Umbilical cord (tissue), 2 donors: ENCODE results near the gene PHF19. TPM values are rescaled to one million over a fixed set of nuclear protein-coding genes. Genes with fewer than 3 reads are reported as not detected.

ENCODE experiments used
- DNase-seq: peaks from one replicate; pipeline ENCODE4 v3.0.0-alpha.2; 2015; ENCODE audit warnings: low spot score
- total RNA-seq: library from RNA; depleted of rRNA; stranded (reverse); fragments of >200 nt; gene quantifications from one replicate; pipeline ENCODE4 v1.2.3, GENCODE V29; 2014; ENCODE audit warnings: low replicate concordance; ENCODE audit not compliant: insufficient read depth

Gene PHF19
- total RNA-seq, result 20.0 TPM

DNA sequence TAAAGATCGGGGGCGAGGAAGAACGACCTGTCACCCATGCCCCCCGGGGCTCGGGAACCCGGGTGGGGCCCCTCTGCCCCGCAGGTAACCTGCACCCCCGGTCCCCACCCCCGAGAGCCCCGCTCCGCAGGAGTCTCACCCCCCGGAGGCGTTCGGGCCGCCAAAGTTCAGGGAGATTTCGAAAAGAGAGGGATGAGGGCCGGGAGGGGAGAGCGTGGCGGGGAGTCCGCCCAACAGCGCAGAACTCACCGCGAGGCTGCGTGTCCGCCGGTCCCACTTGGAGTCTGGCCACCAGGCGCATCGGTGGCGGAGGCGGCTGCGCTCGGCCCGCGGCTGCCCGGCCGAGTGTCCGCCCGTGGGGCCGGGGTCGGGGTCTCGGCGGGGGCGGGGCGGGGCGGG, at the start of gene PHF19:
PHF19 (minus strand) TSS at position 347 of the 399 bp plus-strand sequence. CDS start 2,447 bp downstream, outside the sequence.
- no peak for DNase-seq

- DNase-seq, result no peak
These were observed 49.5 kb upstream of the PHF19 start, which contains the start of gene TRAF1 for GRCh38 chr9:120926397-120926928. Gene TRAF1, minus strand, starts transcription at chr9:120926796. Its CDS starts 721 bp downstream, at chr9:120926075.

DNA sequence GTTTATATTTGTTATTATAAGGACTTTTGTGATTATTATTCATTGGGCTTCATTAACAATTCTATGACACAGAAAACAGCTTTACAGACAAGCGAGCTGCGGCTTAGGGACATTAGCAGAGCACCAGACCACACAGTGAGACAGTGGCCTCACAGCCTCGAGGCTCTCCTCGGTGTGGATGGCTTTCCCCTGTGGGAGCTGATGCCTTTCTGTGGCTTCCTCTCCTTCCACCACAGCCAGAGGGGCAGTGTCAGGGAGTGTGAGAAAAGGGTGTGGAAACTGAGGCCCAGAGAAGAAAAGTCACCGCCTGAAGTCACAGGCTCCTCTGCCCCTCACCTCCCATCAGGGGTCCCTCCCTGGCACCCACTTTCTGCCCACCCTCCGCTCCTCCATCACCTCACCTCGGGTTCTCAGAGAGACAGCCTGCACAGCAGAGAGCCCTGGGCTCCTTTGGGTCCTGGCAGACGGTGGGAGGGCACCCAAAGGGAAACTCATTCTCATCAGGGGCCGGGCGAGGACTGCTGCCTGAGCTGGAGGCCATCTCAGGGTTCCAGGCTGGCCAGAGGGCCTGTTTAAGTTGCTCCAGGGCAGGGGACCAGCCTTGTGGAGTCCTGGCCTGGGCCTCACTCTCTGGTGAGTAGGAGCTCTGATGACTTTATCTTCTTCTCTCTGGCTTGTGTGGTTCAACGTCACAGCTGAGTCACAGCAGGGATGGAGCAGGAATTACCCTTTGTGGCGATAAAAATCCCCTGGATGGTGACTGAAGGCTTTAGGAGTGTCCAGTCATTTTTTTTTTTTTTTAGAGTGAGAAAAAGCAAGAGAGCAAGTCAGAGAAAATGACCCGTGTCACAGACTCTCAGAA, 48.8 kb upstream of the PHF19 start:
- peak; percentile 44 for DNase-seq

GRCh38 chr9:120924698-120925534, 47.9 kb upstream of the PHF19 start:
- no peak for DNase-seq

DNA sequence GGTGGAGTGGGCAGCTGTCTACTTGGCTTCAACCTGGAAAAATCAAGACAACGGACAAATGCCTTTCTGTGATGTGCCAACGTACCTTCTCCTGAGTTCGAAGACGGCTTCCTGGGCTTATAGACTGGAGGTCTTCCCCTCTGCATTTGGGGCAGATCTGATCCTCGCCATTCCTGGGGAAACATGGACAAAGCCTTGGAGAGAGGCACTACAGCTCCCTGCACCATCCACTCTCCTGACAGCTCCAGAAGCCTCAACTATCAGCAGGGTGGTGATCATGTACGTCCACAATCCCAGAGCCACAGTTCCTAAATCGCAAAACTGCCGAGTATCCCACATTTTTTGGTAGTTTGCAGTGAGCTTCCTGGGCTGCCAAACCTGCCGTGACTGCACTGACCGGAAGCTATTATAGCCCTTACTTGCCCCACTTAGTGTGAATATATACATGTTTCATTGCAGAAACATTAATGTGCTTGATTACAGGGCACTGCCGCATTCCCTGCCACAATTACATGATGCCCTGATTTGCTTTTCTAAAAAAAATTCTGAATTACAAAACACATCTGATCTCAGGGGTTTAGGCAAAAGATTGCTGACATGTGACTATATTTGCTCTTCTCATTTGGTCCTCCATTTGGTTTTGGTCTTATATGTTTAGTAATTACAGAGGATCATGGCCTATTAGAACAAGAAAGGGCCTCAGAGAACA, 46.8 kb upstream of the PHF19 start:
- no peak for DNase-seq

- DNase-seq, result no peak
These were observed 45.6 kb upstream of the PHF19 start for GRCh38 chr9:120922404-120923195.

DNA sequence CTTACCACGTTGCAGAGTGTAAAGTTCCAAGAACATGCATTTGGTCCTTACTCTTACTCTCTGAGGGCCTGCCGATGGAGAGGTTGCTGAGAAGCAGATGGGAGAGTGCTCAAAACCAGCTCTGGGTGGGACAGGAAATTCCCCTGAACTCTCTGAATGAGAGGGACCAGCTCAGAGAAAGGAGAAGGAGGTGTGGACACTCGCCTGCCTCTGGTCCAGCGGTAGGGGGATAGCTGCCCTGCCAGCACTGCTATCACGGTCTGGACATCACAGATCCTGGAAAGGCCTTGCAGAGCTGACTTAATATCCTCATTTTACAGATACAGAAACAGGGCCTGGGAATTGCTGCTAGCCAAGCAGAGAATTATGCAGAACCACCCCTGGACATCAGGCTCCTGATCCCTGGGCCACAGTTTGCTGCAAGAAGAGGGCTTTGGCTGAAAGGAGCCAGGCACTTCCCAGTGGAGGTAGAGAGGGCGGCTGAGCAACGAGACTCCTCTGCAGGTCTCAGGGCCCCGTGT, 44.7 kb upstream of the PHF19 start:
- DNase-seq, result peak; percentile 77

GRCh38 chr9:120920806-120921178, 43.8 kb upstream of the PHF19 start:
- no peak for DNase-seq

DNA sequence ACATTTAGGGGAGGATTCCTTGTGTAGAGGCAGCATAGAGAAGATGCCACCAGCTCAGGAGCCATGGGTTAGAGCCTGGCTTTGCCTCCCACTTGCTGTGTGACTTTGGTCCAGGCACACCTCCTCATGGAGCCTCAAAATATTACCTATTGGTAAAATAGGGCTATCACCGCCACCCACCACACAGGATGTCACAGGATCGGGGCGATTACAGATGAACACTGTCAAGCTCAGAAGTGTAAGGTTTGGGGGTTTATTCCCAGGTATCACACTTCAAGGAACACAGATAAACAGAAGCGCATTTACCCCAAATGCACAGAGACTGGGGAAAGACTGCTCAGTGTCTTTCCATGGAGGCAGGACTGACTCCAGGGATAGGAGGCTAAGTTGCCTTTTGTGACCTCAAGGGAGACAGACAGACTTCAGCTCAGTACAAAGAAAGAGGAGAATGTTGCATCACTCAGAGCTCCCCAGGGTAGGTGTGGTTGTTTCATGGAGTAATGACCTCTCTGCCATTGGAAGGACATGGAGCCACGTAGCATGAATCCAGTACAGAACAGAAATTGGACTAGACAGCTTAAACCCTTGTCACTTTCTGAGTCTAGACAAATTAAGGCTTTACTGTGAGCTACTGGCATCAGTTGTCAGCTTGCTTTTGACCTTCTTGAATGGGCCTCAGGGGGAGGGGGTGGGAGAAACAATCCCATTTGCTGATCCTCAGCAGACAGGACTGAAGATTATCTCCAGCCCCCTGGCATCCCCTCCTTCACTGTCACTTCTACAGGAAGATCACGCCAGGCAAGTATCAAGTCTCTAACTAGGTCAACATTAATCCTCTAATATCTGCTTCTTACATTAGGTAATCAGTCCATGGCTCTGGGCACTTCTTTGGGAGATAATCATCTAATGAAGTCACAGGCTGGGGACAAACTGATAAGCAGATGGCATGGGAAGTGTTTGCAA, 43.1 kb upstream of the PHF19 start:
- peak; percentile 48 for DNase-seq

GRCh38 chr9:120918931-120919842, 42.2 kb upstream of the PHF19 start:
- DNase-seq, result peak; percentile 45

GRCh38 chr9:120917929-120918762, 41.2 kb upstream of the PHF19 start:
- DNase-seq, result no peak

- DNase-seq, result no peak
These were observed 40.2 kb upstream of the PHF19 start for GRCh38 chr9:120916991-120917880.

DNA sequence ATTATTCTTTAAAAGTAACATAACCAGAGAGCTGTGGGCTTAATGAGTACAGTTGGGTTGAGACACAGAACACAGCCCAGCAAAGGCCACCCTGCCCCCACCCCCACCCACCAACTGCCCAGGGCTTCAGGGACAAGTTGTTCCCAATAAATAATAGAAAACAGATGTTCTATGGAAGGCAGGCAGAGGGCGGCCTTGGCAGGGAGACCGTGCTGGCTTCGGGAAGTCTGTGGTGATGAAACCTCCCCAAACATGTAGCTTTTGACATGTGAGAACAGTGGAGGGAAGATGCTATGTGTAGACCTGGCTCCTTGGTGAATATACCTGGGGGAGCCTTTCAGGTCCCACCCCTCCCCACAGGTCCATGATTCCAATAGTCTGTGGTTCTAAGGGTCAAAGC, 39.6 kb upstream of the PHF19 start:
- peak; percentile 68 for DNase-seq

DNA sequence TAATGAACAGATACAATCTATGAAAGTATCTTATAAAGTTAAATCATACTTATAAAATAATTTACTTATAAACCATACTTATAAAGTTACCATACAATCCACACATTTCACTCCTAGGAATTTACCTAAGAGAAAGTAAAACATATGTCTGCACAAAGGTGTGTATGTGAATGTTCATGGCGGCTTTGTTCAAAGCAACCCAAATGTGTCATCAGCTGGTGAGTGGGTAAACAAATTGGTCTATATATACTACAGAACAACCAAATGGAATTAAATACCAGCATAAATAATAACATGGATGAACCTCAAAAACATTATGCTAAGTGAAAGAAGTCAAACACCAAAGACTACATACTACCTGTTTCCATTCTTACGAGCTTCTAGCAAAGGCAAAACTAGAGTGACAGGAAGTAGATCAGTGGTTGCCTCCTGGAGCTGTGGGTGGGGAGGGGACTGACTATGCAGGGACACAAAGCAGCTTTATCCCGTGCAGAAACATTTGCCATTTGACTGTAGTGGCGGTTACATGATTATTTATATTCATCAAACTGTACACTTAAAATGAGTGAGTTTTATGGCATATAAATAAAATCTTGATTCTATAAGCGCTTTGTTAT, 39.0 kb upstream of the PHF19 start:
- DNase-seq, result no peak

GRCh38 chr9:120914953-120915352, 38.0 kb upstream of the PHF19 start:
- no peak for DNase-seq

DNA sequence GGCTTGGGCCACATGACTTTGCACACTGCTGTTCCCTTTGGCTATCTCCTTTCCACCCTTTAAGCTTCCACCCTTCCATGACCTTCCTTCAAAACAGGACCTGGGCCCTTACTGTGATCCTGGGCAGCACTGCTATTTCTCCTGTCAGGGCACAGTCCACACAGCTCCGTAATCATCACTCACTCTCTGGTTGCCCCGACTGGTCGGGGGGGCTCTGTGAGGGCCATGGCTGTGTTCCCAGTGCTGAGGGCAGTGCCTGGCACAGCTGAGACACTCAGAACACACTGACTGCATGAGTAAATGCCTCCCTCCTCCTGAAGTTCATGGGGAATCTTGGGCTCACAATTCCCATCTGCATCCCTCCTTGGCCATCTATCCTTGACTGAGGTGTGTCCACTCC, 37.4 kb upstream of the PHF19 start:
- no peak for DNase-seq
